22Rv1 (cell line): ENCODE results near the gene ATP7A.

Experiments used
- H3K27ac ChIP-seq: fragments of 450-650 bp; 2 replicates; pipeline ENCODE4 v1.5.1; 2017
- ZFX ChIP-seq: fragments of 450-650 bp; IDR thresholded peaks from 2 replicates; pipeline ENCODE4 v1.6.1; 2017; ENCODE audit warnings: antibody characterized with exemption, borderline replicate concordance
- TF ChIP-seq, protein P1 (sequence below): fragments of 450-650 bp; IDR thresholded peaks from 2 replicates; pipeline ENCODE4 v1.5.1; 2017; ENCODE audit warnings: mild to moderate bottlenecking

Gene ATP7A

DNA sequence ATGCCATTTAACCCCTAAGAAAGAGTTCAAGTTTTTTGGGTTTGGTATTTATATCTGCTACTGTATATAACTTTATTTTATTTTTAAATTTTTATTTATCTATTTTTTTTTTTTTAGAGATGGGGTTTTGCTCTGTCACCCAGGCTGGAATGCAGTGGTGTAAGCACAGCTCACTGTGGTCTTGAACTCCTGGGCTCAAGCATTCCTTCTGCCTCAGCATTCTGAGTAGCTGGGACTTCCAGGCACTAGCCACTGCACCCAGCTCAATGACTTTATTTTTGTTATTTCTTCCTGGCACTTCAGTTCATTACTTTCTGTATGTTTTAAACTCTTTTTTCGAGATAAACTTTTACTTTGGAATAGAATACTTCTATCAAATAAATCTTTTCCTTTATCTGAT lies 101.4 kb downstream of the ATP7A start:
- no peak overlapping the region for H3K27ac ChIP-seq

GRCh38 chrX:78019586-78020483 lies 109.3 kb downstream of the ATP7A start:
- no peak overlapping the region for H3K27ac ChIP-seq
- TF ChIP-seq ZFX = no peak
- TF ChIP-seq, protein P1, sequence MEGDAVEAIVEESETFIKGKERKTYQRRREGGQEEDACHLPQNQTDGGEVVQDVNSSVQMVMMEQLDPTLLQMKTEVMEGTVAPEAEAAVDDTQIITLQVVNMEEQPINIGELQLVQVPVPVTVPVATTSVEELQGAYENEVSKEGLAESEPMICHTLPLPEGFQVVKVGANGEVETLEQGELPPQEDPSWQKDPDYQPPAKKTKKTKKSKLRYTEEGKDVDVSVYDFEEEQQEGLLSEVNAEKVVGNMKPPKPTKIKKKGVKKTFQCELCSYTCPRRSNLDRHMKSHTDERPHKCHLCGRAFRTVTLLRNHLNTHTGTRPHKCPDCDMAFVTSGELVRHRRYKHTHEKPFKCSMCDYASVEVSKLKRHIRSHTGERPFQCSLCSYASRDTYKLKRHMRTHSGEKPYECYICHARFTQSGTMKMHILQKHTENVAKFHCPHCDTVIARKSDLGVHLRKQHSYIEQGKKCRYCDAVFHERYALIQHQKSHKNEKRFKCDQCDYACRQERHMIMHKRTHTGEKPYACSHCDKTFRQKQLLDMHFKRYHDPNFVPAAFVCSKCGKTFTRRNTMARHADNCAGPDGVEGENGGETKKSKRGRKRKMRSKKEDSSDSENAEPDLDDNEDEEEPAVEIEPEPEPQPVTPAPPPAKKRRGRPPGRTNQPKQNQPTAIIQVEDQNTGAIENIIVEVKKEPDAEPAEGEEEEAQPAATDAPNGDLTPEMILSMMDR = no peak

More for the DNA sequence above, 101.4 kb downstream of the ATP7A start:
- TF ChIP-seq, protein P1 = no peak
- TF ChIP-seq ZFX = no peak

DNA sequence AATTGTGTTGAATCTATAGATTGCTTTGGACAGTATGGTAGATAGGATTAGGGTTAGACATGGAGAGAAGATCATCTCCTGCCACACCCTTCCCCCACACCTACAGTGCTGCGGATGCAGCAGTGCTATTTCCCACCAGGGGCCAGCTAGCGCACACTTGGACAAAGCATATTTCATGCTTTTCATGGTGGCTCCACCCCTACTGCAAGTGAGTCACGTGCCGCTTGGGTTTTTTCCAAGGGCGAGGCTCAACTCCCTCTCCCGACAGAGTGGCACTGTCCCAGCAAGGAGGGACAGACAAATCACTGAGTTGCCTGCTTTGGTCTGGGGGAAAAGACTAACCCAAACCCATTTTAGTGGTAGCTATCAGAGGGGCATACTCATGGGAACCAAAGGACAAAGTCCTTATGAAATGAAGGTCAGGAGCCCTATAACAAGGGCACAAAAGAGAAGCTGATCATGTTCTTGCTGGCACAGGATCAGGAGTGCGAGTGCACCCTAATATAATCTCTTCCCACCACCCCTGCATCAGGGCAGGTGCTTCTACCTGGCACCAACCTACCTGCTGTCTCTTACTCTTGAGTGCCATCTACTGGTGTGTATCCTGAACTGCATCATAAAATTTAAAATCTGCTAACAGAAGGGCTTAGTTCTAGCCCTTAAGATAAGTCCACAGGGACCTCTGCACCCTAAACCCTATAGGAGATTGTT lies 114.0 kb downstream of the ATP7A start:
- TF ChIP-seq, protein P1 = peak; percentile 70
- no peak for TF ChIP-seq ZFX
- H3K27ac ChIP-seq = peak overlapping the region; percentile 43

DNA sequence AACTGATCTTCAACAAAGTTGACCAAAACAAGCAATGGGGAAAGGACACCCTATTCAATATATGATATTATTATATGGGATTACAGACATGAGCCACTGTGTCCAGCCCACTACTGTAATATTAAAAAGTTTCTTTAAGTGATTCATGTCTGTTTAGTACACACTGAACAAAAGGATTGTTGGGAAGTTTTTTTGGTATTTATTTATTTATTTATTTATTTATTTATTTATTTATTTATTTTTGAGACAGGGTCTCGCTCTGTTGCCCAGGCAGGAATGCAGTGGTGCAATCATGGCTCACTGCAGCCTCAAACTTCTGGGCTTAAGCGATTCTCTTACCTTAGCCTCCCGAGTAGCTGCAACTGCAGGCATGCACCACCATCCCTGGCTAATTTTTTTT lies 117.3 kb downstream of the ATP7A start:
- no peak overlapping the region for H3K27ac ChIP-seq
- TF ChIP-seq ZFX = no peak
- TF ChIP-seq, protein P1 = no peak

- TF ChIP-seq ZFX = no peak
- TF ChIP-seq, protein P1 = peak; percentile 60
- H3K27ac ChIP-seq = no peak overlapping the region
Measured at GRCh38 chrX:78029663-78030062, 119.2 kb downstream of the ATP7A start.

- no peak for TF ChIP-seq ZFX
- TF ChIP-seq, protein P1 = no peak
- H3K27ac ChIP-seq = no peak overlapping the region
Measured at GRCh38 chrX:78035061-78035460, 124.6 kb downstream of the ATP7A start.

GRCh38 chrX:78037881-78038280 lies 127.4 kb downstream of the ATP7A start:
- no peak for TF ChIP-seq ZFX
- TF ChIP-seq, protein P1 = no peak
- H3K27ac ChIP-seq = no peak overlapping the region
